Hepatocyte (in vitro differentiated cells): ENCODE measurements around the gene COPZ2. TPM values are rescaled to one million over a fixed set of nuclear protein-coding genes. Genes with fewer than 3 reads are reported as not detected.

Source experiments
- DNase-seq: peaks from one replicate; pipeline ENCODE4 v3.0.0-alpha.2; 2016; ENCODE audit warnings: low spot score
- H2AFZ ChIP-seq: fragments of 200-600 bp; sonication (generic); 2 replicates; pipeline ENCODE4 v1.6.0; 2016; ENCODE audit warnings: antibody characterized with exemption, mild to moderate bottlenecking
- H3K27ac ChIP-seq: fragments of 200-600 bp; sonication (generic); 2 replicates; pipeline ENCODE4 v1.5.1; 2016; ENCODE audit warnings: mild to moderate bottlenecking
- H3K27me3 ChIP-seq: fragments of 200-600 bp; sonication (generic); 2 replicates; pipeline ENCODE4 v1.6.1; 2016
- H3K36me3 ChIP-seq: fragments of 200-600 bp; sonication (generic); replicated peaks from 2 replicates; pipeline ENCODE4 v1.5.1; 2016; ENCODE audit warnings: low read depth; ENCODE audit not compliant: insufficient read depth
- H3K4me1 ChIP-seq: fragments of 200-600 bp; sonication (generic); 2 replicates; pipeline ENCODE4 v1.5.1; 2016; ENCODE audit warnings: mild to moderate bottlenecking, moderate library complexity; ENCODE audit not compliant: insufficient read depth
- H3K4me2 ChIP-seq: fragments of 200-600 bp; sonication (generic); 2 replicates; pipeline ENCODE4 v1.6.0; 2016
- H3K4me3 ChIP-seq: fragments of 200-600 bp; sonication (generic); 2 replicates; pipeline ENCODE4 v1.5.1; 2016; ENCODE audit warnings: mild to moderate bottlenecking
- H3K79me2 ChIP-seq: fragments of 200-600 bp; sonication (generic); 2 replicates; pipeline ENCODE4 v1.6.0; 2017; ENCODE audit warnings: mild to moderate bottlenecking
- H3K9me2 ChIP-seq: fragments of 200-600 bp; sonication (generic); replicated peaks from 2 replicates; pipeline ENCODE4 v1.6.0; 2017; ENCODE audit warnings: mild to moderate bottlenecking; ENCODE audit not compliant: insufficient read depth
- H3K9me3 ChIP-seq: fragments of 200-600 bp; sonication (generic); 2 replicates; pipeline ENCODE4 v1.5.1; 2016; ENCODE audit warnings: low read depth, mild to moderate bottlenecking
- H4K20me1 ChIP-seq: fragments of 200-600 bp; sonication (generic); 2 replicates; pipeline ENCODE4 v1.6.0; 2016; ENCODE audit warnings: mild to moderate bottlenecking; ENCODE audit not compliant: insufficient read depth, poor library complexity, severe bottlenecking
- CTCF ChIP-seq: fragments of 200-600 bp; sonication (generic); IDR thresholded peaks from 2 replicates; pipeline ENCODE4 v1.5.1; 2016; ENCODE audit warnings: antibody characterized with exemption, mild to moderate bottlenecking; ENCODE audit not compliant: poor library complexity
- EZH2 ChIP-seq: fragments of 200-600 bp; sonication (generic); IDR thresholded peaks from 2 replicates; pipeline ENCODE4 v1.6.1; 2016; ENCODE audit warnings: antibody characterized with exemption, mild to moderate bottlenecking, borderline replicate concordance
- EZH2phosphoT487 ChIP-seq: fragments of 200-600 bp; sonication (generic); IDR thresholded peaks from one replicate; pipeline ENCODE4 v1.6.1; 2018; ENCODE audit warnings: antibody characterized with exemption, mild to moderate bottlenecking, low read depth, moderate library complexity; ENCODE audit not compliant: unreplicated experiment, severe bottlenecking
- WGBS: methylation state at CpG from one replicate; pipeline ENCODE4 v1.1.6; 2016; ENCODE audit warnings: low lambda C conversion rate; ENCODE audit errors: missing lambda C conversion rate; 5-methylcytosine and 5-hydroxymethylcytosine counted together
- polyA plus RNA-seq: library from polyadenylated mRNA; unstranded; fragments of >200 nt; fragmentation: Nextera tagmentation; extraction: Ambion mirVana; gene quantifications from 2 replicates; pipeline ENCODE4 v1.2.1, GENCODE V29; 2016
- total RNA-seq: library from RNA; depleted of rRNA; stranded (reverse); fragments of >200 nt; gene quantifications from 2 replicates; pipeline ENCODE4 v1.2.3, GENCODE V29; 2014

Gene COPZ2
- total and polyA plus RNA-seq, 2 experiments from 2014 or later = 36.0 to 139 TPM

- 86% methylated on average over 7 of the region's 7 CpGs for WGBS
- H3K36me3 ChIP-seq = no peaks in the 10 kb centered on the region
- no peak for TF ChIP-seq EZH2phosphoT487
- TF ChIP-seq CTCF = no peak
- H3K4me3 ChIP-seq = no peak overlapping the region
- H3K9me3 ChIP-seq = no peaks in the 10 kb centered on the region
- H3K79me2 ChIP-seq = peaks cover 25% of the 10 kb centered on the region
- DNase-seq = no peak
- H3K27ac ChIP-seq = no peak overlapping the region
- no peaks in the 10 kb centered on the region for H3K9me2 ChIP-seq
- H3K4me1 ChIP-seq = peaks cover 6% of the 10 kb centered on the region
- H4K20me1 ChIP-seq = peaks cover 13% of the 10 kb centered on the region
- H3K27me3 ChIP-seq = no peaks in the 10 kb centered on the region
- no peak overlapping the region for H3K4me2 ChIP-seq
- H2AFZ ChIP-seq = no peak overlapping the region
Observed at GRCh38 chr17:48060249-48060648, 22.7 kb upstream of the COPZ2 start.

DNA sequence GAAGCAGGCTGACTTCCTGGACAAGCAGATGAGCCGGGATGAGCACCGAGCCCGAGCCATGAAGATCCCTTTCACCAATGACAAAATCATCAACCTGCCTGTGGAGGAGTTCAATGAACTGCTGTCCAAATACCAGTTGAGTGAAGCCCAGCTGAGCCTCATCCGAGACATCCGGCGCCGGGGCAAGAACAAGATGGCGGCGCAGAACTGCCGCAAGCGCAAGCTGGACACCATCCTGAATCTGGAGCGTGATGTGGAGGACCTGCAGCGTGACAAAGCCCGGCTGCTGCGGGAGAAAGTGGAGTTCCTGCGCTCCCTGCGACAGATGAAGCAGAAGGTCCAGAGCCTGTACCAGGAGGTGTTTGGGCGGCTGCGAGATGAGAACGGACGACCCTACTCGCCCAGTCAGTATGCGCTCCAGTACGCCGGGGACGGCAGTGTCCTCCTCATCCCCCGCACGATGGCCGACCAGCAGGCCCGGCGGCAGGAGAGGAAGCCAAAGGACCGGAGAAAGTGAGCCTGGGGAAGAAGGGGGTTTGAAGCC is 21.6 kb upstream of the COPZ2 start:
- H3K4me2 ChIP-seq = no peak overlapping the region
- no peak for TF ChIP-seq EZH2
- no peak for TF ChIP-seq EZH2phosphoT487
- no peak for TF ChIP-seq CTCF
- no peaks in the 10 kb centered on the region for H3K27me3 ChIP-seq
- WGBS = 97% methylated on average over 32 of the region's 32 CpGs
- H4K20me1 ChIP-seq = peaks cover 22% of the 10 kb centered on the region
- H3K27ac ChIP-seq = no peak overlapping the region
- H3K9me2 ChIP-seq = no peaks in the 10 kb centered on the region
- no peaks in the 10 kb centered on the region for H3K9me3 ChIP-seq
- DNase-seq = no peak
- no peaks in the 10 kb centered on the region for H3K36me3 ChIP-seq
- H2AFZ ChIP-seq = no peak overlapping the region
- peaks cover 33% of the 10 kb centered on the region for H3K79me2 ChIP-seq
- H3K4me3 ChIP-seq = no peak overlapping the region
- peaks cover 14% of the 10 kb centered on the region for H3K4me1 ChIP-seq

DNA sequence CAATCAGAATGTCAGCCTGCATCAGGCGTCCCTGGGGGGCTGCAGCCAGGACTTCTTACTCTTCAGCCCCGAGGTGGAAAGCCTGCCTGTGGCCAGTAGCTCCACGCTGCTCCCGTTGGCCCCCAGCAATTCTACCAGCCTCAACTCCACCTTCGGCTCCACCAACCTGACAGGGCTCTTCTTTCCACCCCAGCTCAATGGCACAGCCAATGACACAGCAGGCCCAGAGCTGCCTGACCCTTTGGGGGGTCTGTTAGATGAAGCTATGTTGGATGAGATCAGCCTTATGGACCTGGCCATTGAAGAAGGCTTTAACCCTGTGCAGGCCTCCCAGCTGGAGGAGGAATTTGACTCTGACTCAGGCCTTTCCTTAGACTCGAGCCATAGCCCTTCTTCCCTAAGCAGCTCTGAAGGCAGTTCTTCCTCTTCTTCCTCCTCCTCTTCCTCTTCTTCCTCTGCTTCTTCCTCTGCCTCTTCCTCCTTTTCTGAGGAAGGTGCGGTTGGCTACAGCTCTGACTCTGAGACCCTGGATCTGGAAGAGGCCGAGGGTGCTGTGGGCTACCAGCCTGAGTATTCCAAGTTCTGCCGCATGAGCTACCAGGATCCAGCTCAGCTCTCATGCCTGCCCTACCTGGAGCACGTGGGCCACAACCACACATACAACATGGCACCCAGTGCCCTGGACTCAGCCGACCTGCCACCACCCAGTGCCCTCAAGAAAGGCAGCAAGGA is 21.0 kb upstream of the COPZ2 start:
- no peak overlapping the region for H3K4me3 ChIP-seq
- no peaks in the 10 kb centered on the region for H3K9me3 ChIP-seq
- peaks cover 20% of the 10 kb centered on the region for H3K4me1 ChIP-seq
- no peak overlapping the region for H3K4me2 ChIP-seq
- no peak overlapping the region for H2AFZ ChIP-seq
- no peaks in the 10 kb centered on the region for H3K36me3 ChIP-seq
- no peak for DNase-seq
- peaks cover 28% of the 10 kb centered on the region for H4K20me1 ChIP-seq
- H3K9me2 ChIP-seq = no peaks in the 10 kb centered on the region
- peaks cover 39% of the 10 kb centered on the region for H3K79me2 ChIP-seq
- no peak overlapping the region for H3K27ac ChIP-seq
- WGBS = 97% methylated on average over 11 of the region's 11 CpGs
- H3K27me3 ChIP-seq = no peaks in the 10 kb centered on the region
- TF ChIP-seq EZH2phosphoT487 (no peak), EZH2 (no peak), CTCF (no peak)
